DND-41 (cell line): ENCODE measurements around the gene RASL10B.

Experiments used
- ATAC-seq: fragments of 200-7000 bp; cut with Tn5 transposase; 3 replicates; pipeline ENCODE4 v1.9.1; 2021; ENCODE audit warnings: low read depth; ENCODE audit not compliant: insufficient read depth
- DNase-seq: peaks from one replicate; pipeline ENCODE4 v3.0.0-alpha.2; 2020
- H2AFZ ChIP-seq: 2 replicates; pipeline ENCODE4 v1.6.0; 2012; ENCODE audit warnings: low read depth, low read length
- H3K27ac ChIP-seq: 2 replicates; pipeline ENCODE4 v1.5.1; 2012; ENCODE audit warnings: low read length, inconsistent platforms
- H3K27me3 ChIP-seq: fragments of 200-600 bp; sonication (generic); 2 replicates; pipeline ENCODE4 v1.6.0; 2012; ENCODE audit warnings: low read length, mild to moderate bottlenecking, inconsistent platforms; ENCODE audit not compliant: insufficient read depth, poor library complexity
- H3K36me3 ChIP-seq: 2 replicates; pipeline ENCODE4 v1.5.1; 2012; ENCODE audit warnings: low read length, inconsistent platforms; ENCODE audit not compliant: insufficient read depth
- H3K4me1 ChIP-seq: 2 replicates; pipeline ENCODE4 v1.5.1; 2012; ENCODE audit warnings: mild to moderate bottlenecking, low read length; ENCODE audit not compliant: insufficient read depth
- H3K4me2 ChIP-seq: 2 replicates; pipeline ENCODE4 v1.6.0; 2012; ENCODE audit warnings: mild to moderate bottlenecking, moderate library complexity, low read length, inconsistent platforms; ENCODE audit not compliant: insufficient read depth
- H3K4me3 ChIP-seq, 2 experiments: fragments of 200-600 bp in 1 of 2; shearing (Covaris generic) in 1 of 2; 2 replicates each; pipeline ENCODE4 v1.5.1; 2012 to 2016; ENCODE audit warnings: inconsistent platforms in 2 of 2, low read length in 2 of 2, mild to moderate bottlenecking in 2 of 2, low read depth in 1 of 2, moderate library complexity in 1 of 2
- H3K79me2 ChIP-seq: 2 replicates; pipeline ENCODE4 v1.6.0; 2012; ENCODE audit warnings: low read length, inconsistent platforms; ENCODE audit not compliant: insufficient read depth
- H3K9ac ChIP-seq: 2 replicates; pipeline ENCODE4 v1.6.0; 2012; ENCODE audit warnings: low read depth, mild to moderate bottlenecking, inconsistent platforms, low read length, moderate library complexity
- H3K9me3 ChIP-seq: 2 replicates; pipeline ENCODE4 v1.5.1; 2012; ENCODE audit warnings: low read length, moderate library complexity, mild to moderate bottlenecking, inconsistent platforms; ENCODE audit not compliant: insufficient read depth, severe bottlenecking
- H4K20me1 ChIP-seq: 2 replicates; pipeline ENCODE4 v1.6.0; 2012; ENCODE audit warnings: low read length; ENCODE audit not compliant: insufficient read depth
- CTCF ChIP-seq: IDR thresholded peaks from 2 replicates; pipeline ENCODE4 v1.5.1; 2012; ENCODE audit warnings: borderline replicate concordance, low read length, moderate library complexity, mild to moderate bottlenecking; ENCODE audit not compliant: poor library complexity, severe bottlenecking; ENCODE audit errors: extremely low read depth
- EZH2 ChIP-seq: IDR thresholded peaks from 3 replicates; pipeline ENCODE4 v1.6.1; 2012; ENCODE audit warnings: borderline replicate concordance, low read depth, mild to moderate bottlenecking, moderate library complexity, low read length, inconsistent platforms; ENCODE audit not compliant: severe bottlenecking

Gene RASL10B

GRCh38 chr17:35709874-35710273 lies 21.6 kb upstream of the RASL10B start:
- DNase-seq (no peak), ATAC-seq (no peak)
- Histone ChIP-seq H3K27me3 (no peaks in the 10 kb centered on the region), H3K9me3 (no peaks in the 10 kb centered on the region), H3K4me1 (no peaks in the 10 kb centered on the region), H3K79me2 (no peaks in the 10 kb centered on the region), H3K4me2 (no peak overlapping the region), H3K27ac (no peak overlapping the region), H2AFZ (no peak overlapping the region), H4K20me1 (no peaks in the 10 kb centered on the region), H3K36me3 (peaks cover 52% of the 10 kb centered on the region), H3K4me3 (no peak overlapping the region), H3K9ac (no peak overlapping the region)
- TF ChIP-seq EZH2: no peak
- no peak for TF ChIP-seq CTCF

GRCh38 chr17:35710950-35711349 lies 20.5 kb upstream of the RASL10B start:
- Histone ChIP-seq H3K36me3 (peaks cover 60% of the 10 kb centered on the region), H3K9me3 (no peaks in the 10 kb centered on the region), H3K27ac (no peak overlapping the region), H3K4me3 (no peak overlapping the region), H2AFZ (no peak overlapping the region), H4K20me1 (no peaks in the 10 kb centered on the region), H3K79me2 (no peaks in the 10 kb centered on the region), H3K4me1 (no peaks in the 10 kb centered on the region), H3K27me3 (no peaks in the 10 kb centered on the region), H3K9ac (no peak overlapping the region), H3K4me2 (no peak overlapping the region)
- DNase-seq (no peak), ATAC-seq (no peak)
- TF ChIP-seq CTCF (no peak), EZH2 (no peak)

GRCh38 chr17:35713069-35713728 lies 18.2 kb upstream of the RASL10B start:
- H4K20me1 ChIP-seq: no peaks in the 10 kb centered on the region
- H3K4me1 ChIP-seq: no peaks in the 10 kb centered on the region
- H3K79me2 ChIP-seq: no peaks in the 10 kb centered on the region
- no peaks in the 10 kb centered on the region for H3K27me3 ChIP-seq
- ATAC-seq (no peak), DNase-seq (no peak)
- H3K9ac ChIP-seq: no peak overlapping the region
- H3K4me2 ChIP-seq: no peak overlapping the region
- no peaks in the 10 kb centered on the region for H3K9me3 ChIP-seq
- H2AFZ ChIP-seq: no peak overlapping the region
- TF ChIP-seq EZH2 (no peak), CTCF (no peak)
- H3K27ac ChIP-seq: no peak overlapping the region
- no peak overlapping the region for H3K4me3 ChIP-seq
- peaks cover 72% of the 10 kb centered on the region for H3K36me3 ChIP-seq

- Histone ChIP-seq H3K9ac (no peak overlapping the region), H2AFZ (no peak overlapping the region), H3K4me2 (no peak overlapping the region), H3K4me1 (no peaks in the 10 kb centered on the region), H3K9me3 (no peaks in the 10 kb centered on the region), H3K27me3 (no peaks in the 10 kb centered on the region), H3K36me3 (peaks cover 70% of the 10 kb centered on the region), H3K27ac (no peak overlapping the region), H4K20me1 (no peaks in the 10 kb centered on the region), H3K79me2 (no peaks in the 10 kb centered on the region), H3K4me3 (no peak overlapping the region)
- TF ChIP-seq EZH2: no peak
- TF ChIP-seq CTCF: no peak
- DNase-seq: no peak
- no peak for ATAC-seq
Measured at GRCh38 chr17:35714988-35715387, 16.5 kb upstream of the RASL10B start.
